DMS 273 (cell line): ENCODE measurements around the gene PTDSS2.

Source experiments
- DNase-seq: peaks from one replicate; lab custom pipeline; 2025; ENCODE audit not compliant: unreplicated experiment; lab: John Stamatoyannopoulos, UW

Gene PTDSS2

DNA sequence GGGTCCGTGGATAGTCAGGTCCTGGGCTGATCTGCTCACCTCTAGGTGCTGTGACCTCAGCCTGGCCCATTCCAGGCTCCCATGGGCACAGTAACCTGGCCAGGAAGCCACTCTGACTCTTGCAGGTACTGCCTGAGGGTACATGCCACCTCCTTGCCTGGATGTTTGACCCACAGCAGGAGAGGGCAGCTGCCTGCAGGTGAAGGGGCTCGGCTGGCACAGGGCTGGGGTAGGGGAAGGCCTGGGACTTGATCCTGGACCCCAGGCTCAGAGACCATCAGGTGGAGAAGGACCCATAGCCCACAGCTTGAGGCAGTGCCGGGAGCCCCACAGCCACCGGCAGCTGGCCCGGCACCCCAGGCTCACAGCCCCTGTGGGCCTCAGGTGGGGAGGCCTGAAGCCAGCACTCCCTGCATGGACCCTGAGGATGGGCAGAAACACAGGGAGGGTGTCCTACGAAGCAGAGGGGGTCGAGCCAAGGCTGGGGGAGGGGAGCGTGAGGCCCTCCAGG is 89.9 kb downstream of the PTDSS2 start:
- no peak for DNase-seq
